ENCODE data around the gene C3orf20.

C3orf20 gene

DNA sequence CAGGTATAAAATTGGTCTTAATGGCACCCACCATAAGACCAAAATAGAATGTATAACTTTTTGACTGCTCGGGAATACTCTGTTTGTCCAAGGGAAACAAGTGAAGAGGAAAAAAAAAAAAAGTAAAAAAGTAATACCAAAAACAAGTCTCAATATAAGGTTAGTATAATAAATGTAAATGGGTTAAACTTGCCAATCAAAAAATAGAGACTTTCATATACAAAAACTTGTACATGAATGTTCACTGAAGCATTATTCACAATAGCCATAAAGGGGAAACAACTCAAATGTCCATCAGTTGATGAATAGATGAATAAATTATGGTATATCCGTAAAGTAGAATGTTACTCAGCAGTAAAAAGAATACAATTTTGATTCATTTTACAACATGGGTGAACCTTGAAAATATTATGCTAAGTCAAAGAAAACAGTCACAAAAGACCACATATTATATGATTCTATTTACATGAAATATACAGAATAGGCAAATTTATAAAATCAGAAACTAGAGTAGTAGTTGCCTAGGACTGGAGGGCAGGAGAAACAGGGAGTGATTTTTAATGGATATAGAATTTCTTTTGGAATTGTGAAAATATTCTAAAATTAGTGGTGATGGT lies 104.2 kb downstream of the C3orf20 start:
- no peak for DNase-seq

GRCh38 chr3:14780927-14781507 lies 106.1 kb downstream of the C3orf20 start:
- no peak for DNase-seq

- DNase-seq: no peak
Observed at GRCh38 chr3:14783480-14784086, 108.6 kb downstream of the C3orf20 start.

DNA sequence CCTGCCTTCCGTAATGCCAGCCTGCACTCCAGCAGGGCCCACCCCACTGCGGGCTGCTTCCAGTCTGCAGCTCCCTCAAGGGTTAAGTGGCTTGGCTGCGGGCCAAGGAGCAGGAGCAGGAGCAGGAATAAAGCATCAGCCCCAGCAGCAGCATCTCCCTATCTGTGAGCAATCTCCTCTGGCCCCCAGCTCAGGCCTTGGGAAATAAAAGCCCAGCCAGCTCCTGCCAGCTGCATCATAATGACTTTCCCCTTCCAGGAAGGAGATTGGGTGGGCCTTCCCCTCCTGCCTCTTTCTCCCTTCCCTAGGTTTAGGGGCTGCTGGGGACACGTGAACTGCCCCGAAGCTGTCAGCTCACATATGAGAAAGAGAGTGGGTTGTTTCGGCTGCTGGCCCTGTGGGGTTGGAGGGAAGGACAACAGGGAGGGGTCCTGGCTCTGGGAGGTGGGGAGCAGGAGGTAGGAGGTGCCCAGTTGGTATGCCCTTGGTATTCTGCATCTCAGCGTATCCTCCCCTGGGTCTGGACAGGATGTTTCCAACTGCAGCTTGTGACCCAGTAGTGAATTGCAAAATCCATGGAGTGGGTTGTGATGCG lies 109.2 kb downstream of the C3orf20 start:
- no peak for DNase-seq

DNA sequence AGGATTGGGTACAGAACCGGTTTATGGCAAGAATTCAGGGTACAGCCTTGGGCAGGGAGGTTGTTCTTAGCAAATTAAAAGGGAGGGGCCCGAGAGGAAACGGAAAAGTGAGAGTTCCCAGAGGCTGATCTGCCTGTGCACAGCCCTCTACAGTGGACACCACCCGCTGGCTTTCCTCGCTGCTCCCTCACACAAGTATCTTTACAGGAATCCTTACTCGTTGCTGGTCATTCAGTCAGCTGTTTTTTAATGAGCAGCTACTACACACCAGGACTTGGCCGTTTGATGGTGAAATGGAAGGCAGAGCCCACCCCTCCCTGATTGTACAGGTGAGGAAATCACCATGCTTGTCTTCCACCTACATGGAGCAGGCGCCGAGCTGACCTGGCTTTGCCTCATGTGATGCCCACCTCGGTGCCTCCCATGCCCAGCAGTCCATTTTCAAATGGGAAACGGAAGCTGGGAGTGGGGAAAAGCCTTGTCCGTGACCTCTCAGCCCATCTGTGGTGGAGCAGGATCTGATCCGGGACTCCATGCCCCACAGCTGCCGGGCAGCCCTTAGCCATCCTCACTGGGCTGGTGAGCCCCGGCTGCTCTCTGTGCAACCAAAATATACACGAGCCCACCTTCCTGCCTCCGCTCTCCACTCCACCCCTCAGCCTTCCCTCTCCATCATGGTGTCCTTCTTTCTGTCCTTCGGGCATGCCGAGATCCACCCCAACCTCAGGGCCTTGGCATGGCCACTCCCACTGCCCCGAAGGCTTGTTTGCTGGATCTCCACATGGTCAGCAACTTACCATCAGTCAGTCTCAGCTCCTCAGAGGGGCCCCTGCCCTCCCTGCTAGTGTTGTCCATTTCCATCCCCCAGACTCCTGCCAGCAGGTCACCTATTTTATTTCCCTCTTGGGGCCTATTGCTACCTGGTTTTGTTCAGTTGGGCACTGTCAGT lies 110.5 kb downstream of the C3orf20 start:
- no peak for DNase-seq

DNA sequence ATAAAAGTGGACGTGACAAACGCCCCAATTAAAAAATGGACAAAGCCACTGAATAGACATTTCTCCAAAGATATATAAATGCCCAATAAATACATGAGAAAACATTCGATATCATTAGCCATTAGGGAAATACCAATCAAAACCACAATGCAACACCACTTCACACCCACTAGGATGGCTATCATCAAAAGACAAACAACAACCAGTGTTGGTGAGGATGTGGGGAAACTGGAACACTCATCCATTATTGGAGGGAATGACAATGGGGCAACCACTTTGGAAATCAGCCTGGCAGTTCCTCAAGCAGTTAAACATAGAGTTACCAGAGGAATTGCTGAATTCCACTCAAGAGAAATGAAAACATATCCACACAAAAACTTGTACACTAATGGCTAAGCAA lies 111.4 kb downstream of the C3orf20 start:
- no peak for DNase-seq

DNA sequence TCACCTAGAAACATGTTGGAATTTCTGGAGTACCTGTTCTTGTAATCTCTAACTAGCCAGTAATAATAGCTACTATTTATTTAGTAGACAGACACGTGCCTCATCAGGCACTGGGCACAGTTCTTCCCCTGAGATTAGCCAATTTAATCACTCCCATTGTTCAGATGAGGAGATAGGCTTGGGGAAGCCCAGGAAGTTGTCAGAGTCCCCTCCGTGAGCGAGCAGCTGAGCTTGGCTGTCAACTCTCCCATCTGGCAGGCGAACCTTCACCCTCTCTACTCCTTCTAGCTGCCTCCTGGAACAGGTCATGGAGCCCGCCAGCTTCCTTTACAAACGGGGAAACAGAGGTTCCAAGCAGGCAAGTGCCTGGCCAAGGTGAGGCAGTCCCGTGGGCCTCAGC lies 112.7 kb downstream of the C3orf20 start:
- no peak for DNase-seq

DNA sequence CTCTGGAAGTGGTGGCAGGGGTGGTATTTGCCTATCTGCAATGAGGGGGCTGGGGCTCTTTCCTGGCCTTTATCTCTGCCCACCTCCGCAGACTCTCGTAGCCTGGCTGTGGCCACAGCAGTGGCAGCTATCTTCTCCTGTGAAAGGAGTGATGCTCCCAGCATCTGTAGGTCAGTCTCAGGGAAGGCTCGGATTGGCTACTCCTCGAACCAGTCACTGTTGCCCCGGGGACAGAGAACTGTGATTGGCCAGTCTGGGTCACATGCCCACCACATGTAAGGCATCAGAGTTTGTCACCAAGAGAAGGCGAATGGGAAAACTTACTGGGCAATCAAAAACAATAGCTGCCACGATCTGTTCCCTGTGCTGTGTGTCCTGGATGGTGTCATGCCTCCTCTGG lies 113.7 kb downstream of the C3orf20 start:
- DNase-seq: no peak

DNA sequence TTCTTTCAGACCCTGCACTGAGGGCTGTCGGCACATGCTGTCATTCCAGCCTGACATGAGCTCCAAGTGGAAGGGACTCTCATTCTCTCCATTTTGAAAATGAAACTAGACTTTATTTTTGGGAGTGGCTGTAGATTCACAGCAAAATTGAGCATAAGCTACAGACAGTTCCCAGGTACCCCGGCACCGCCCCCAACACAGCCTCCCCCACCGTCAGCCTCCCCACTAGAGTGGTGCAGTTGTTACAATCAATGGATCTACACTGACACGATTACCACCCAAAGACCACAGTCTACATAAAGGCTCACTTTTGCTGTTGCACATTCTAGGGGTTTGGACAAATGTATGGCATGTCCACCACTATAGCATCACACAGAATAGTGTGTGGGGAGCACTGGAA lies 114.3 kb downstream of the C3orf20 start:
- no peak for DNase-seq

DNA sequence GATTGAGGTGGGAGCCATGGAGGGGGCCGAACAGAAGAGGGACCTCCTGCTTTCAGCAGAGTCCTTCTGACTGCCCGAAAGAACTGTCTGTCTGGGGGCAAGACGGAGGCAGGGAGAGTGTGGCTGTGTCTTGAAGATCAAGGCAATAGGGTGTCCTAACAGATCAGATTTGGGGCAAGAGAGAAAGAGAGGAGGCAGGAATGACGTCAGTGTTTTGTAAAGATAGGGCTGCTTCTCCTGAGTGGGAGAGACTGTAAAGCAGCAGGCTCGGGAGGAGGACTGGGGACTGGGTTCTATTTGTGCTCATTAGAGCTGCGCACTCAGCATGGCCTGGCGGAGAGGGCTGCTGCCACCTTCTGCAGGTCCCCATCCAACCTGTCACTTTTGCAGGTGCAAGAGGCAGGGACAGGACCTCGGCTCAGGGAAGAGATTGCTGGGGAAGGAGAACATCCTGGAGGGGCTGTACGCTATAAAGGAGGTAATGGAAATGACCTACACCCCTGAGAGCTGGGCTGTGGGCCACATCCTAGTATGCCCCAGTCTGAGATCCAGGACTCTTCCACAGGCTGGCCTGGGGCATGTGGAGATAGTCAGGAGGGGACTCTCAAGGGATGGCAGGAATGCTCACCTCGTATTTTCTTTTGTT lies 114.8 kb downstream of the C3orf20 start:
- DNase-seq: no peak

DNA sequence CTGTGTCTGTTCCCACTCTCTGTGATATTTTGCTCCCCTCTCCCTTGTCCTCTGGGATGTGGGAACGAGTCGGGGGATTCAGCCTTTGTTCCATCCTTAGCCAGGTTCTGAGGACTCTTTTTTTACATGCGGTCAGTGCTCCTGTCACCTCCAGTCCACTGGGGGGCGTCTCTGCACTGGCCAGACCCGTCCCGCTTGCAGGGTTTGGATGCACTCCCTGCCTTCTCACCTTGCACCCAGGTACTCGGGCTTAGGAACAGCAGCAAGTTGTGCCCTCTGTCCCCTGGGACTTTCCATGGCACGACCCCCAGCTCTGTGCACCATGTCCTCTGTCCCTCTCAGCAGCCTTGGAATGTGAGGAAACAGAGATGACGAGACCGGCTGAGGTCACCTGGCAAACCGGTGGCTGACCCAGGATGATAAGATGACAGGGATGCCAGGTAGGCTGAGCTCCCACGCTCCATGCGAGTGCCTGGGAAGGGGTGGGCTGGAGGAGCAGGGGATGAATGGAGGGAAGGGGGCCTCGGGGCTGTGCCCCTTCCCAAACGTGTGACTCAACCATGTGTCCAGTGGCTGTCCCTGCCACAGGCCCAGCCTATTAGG lies 116.5 kb downstream of the C3orf20 start:
- DNase-seq: no peak

DNA sequence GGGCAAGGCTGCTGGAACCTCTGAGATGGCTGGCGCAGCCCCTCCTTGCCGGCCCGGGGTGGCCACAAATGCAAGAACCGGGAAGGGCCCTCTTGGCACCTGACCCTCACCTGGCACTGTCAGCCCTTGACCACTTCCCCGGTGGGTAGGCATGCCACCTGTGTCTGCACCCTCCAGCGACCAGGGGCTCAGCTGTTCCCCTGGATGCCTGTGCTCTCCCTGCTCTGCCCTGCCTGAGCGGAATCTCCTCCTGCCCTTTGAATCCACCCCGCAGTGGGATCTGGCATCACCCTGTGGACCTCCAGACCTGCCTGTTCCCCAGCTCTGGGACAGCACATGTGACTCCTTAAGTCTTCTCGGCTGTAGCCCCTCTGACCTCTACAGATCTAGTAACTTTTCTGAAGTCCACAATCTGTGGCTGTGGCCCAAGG lies 117.8 kb downstream of the C3orf20 start:
- no peak for DNase-seq

DNA sequence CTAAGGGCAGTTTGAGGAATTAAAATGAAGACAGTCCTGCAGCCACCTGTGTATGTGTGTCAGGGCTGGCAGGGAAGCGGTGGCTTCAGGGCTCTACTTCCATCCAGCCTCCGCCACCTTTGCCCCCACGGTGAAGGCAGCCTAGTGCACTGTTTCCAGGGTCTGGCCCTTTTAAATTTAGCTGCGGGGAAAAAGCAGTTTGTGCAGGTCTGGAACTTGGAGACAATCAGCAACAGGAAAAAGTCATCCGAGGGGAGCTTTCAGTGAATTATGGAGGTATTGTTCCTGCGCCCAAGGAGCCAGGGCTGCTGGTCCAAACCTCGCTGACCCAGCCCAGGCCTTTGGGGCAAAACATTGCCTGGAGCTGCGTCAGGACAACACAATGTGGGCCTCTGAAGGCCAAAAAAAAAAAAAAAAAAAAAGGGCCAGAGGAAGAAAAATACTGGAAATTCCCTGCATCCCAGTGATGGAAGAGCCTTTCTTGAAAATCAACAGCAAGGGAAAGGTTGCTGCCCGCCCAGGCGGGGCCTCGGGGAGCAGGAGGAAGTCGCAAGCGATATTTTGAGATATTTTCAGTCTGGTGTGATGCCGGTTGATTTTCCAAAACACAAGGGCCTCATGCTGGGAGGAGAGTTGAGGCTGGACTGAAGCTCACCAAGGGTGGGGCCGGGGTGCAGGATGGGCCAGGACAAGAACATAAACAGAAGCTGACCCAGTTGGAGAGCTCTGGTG lies 118.4 kb downstream of the C3orf20 start:
- DNase-seq: no peak

GRCh38 chr3:14793858-14794234 lies 118.9 kb downstream of the C3orf20 start:
- no peak for DNase-seq

GRCh38 chr3:14794435-14794834 lies 119.5 kb downstream of the C3orf20 start:
- no peak for DNase-seq

DNA sequence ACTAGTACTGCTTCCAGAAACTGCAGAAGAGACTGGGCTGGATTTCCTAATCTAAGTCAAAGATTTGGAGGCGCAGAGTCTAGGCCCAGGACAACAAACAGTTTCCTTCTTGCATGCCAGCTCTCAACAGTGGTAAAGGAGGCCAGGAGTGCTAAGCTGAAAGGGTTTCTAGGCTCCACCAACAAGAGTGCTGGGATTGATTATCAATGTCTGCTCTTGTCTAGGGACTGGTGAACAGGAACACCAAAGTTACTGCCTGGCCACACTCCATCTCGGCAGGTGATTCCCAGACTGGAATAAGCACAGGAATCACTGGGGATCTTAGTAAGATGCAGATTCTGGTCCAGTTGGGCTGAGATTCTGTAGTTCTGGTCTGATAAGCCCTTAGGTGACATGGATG lies 121.1 kb downstream of the C3orf20 start:
- DNase-seq: no peak

DNA sequence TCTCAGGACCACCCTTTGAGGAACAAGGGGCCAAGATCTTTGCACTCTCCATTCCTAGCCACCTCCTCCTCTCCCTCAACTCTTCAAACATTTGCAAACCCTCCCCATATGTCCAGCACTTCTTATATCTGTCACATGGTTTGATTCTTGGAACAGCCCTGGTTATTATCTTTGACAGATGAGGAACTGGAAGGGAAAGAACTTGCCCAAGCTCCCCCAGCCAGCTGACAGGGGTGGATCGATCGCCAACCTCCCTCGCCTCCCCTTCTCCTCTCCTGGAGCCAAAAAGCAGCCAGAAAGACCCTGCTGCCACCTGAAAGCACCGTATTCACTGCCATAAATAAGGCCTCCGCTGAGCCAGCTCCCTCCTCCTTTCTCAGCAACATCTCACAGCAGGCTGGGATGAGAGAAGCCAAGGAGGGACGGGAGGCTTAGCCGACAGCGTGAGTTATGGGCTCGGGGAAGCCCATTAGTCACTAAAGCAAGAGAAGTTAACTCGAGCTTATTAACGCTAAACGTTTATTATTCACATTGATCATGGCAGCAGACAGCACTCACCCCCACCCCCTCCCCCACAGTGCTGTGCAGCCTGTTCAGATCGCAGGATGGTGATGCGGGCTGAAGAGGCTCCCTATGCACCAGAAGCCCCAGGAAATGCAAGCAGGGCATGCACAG lies 121.6 kb downstream of the C3orf20 start:
- DNase-seq: no peak

DNA sequence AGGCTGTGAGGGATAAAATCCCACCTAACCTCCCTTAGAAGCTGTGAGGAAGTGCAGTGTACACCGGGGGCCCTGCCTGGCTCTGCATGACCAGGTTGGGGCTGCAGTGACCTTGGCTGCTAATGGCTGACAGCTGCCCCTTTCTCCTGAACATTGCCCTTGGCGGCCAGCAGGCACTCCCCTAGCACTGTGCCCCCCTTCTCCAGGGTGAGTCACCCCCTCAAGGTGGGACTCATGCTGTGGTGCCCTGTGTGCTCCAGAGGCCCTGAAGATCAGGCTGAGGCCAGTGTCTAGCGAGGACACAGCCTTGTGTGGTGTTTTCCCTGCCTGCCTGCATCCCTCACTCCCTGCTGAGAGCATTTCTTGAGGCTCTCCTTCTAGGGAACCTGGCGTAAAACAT lies 122.8 kb downstream of the C3orf20 start:
- no peak for DNase-seq

DNA sequence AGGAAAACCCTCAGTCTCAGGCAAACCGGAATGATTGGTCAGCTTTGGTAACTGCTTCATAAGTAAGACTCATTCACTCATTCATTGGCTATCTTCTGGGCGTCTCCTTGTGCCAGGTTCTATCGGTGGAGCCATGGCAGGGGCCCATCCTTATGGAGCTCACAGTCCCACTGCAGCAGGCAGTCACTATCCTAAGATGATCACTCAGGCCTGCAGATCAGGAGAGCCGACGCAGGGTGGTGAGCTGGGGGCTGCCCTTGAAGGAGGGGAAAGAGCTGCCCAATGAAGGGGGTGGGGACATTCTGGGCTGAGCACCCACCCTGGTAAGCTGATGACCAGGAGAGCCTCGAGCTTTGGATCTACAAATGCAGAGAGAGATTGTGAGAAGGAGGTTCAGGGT lies 123.3 kb downstream of the C3orf20 start:
- DNase-seq: no peak

GRCh38 chr3:14799146-14799545 lies 124.2 kb downstream of the C3orf20 start:
- no peak for DNase-seq

DNA sequence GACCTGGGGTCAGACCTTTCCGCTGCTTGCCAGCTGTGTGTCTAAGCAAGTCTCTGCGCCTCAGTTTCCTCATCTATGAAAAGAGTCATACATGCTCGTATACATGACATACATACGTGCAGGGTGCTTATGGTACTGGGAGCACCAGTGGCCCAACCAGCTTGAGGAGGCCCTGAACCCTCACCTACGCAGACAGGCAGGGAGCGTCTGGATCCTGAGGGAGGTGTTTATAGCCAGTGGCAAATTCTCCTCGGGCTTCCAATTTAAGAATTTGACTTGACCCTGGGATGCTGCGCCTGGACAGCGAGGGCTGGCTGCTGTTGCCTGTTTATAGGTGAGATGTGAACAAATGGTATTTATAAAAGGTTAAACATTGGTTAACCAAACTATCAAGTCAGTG lies 126.1 kb downstream of the C3orf20 start:
- no peak for DNase-seq

Measured in amniotic stem cell (primary cell).